GM18519 (cell line): ENCODE results near the gene TAMALIN.

ENCODE experiments used
- ATAC-seq: cut with Tn5 transposase; IDR thresholded peaks from one replicate; pipeline ENCODE4 v1.9.1; 2021; ENCODE audit warnings: mild to moderate bottlenecking, moderate library complexity; ENCODE audit not compliant: unreplicated experiment, low FRiP score

Gene TAMALIN

GRCh38 chr12:52052468-52053186, 45.9 kb downstream of the TAMALIN start:
- ATAC-seq: no peak

GRCh38 chr12:52053536-52054209, 46.9 kb downstream of the TAMALIN start:
- ATAC-seq: no peak

- no peak for ATAC-seq
Observed at GRCh38 chr12:52054231-52054832, 47.6 kb downstream of the TAMALIN start.

GRCh38 chr12:52054833-52055730, 48.3 kb downstream of the TAMALIN start:
- ATAC-seq: no peak

- no peak for ATAC-seq
Observed at GRCh38 chr12:52055731-52056711, 49.3 kb downstream of the TAMALIN start.

GRCh38 chr12:52056801-52057637, 50.3 kb downstream of the TAMALIN start:
- no peak for ATAC-seq

- ATAC-seq: no peak
Observed at GRCh38 chr12:52057638-52058576, 51.2 kb downstream of the TAMALIN start.

GRCh38 chr12:52058631-52059361, 52.0 kb downstream of the TAMALIN start:
- no peak for ATAC-seq

GRCh38 chr12:52059582-52060497, 53.1 kb downstream of the TAMALIN start:
- ATAC-seq: no peak

GRCh38 chr12:52060498-52061177, 53.9 kb downstream of the TAMALIN start:
- no peak for ATAC-seq

GRCh38 chr12:52061470-52062166, 54.9 kb downstream of the TAMALIN start:
- ATAC-seq: no peak

GRCh38 chr12:52062167-52063081, 55.7 kb downstream of the TAMALIN start:
- ATAC-seq: no peak

- ATAC-seq: no peak
Observed at GRCh38 chr12:52063082-52063924, 56.6 kb downstream of the TAMALIN start.
